ENCODE results near the gene GABRP. TPM values are rescaled to one million over a fixed set of nuclear protein-coding genes. Genes with fewer than 3 reads are reported as not detected.

GABRP gene, protein sequence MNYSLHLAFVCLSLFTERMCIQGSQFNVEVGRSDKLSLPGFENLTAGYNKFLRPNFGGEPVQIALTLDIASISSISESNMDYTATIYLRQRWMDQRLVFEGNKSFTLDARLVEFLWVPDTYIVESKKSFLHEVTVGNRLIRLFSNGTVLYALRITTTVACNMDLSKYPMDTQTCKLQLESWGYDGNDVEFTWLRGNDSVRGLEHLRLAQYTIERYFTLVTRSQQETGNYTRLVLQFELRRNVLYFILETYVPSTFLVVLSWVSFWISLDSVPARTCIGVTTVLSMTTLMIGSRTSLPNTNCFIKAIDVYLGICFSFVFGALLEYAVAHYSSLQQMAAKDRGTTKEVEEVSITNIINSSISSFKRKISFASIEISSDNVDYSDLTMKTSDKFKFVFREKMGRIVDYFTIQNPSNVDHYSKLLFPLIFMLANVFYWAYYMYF
- not detected for total RNA-seq

DNA sequence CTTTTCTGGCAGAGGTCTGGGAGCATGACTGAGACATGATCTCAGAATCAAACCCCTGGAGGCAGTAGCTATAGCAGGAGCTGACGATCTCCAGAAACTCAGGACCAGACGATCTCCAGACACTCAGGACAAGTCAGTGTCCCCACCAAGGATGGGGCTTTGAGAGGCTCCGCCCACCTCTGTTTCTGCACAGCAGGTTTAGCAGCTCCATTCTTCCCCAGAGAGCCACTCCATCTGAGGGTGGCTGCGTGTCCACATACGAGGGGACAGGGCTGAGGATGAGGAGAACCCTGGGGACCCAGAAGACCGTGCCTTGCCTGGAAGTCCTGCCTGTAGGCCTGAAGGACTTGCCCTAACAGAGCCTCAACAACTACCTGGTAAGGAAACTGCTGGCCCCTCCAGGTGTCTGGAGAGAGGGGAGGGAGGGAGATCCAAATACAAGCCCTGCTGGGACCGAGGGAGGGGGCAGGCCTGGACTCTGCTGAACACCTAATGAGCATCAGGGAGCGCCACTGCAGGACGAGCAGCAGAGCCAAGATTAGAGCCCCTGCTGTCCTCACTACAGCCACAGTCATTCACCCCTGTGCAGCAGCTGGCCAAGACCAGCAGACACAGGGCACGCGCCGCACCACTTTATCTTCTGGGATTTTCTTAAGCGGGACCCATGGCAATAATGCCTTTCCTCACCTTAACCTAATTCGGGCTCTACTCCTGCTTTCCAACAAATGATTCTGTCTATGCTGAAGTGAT is at the start of gene GABRP:
TSS of gene GABRP (plus strand) at position 228 of the 750 bp plus-strand sequence. CDS start 4,891 bp downstream, outside the sequence.

DNA sequence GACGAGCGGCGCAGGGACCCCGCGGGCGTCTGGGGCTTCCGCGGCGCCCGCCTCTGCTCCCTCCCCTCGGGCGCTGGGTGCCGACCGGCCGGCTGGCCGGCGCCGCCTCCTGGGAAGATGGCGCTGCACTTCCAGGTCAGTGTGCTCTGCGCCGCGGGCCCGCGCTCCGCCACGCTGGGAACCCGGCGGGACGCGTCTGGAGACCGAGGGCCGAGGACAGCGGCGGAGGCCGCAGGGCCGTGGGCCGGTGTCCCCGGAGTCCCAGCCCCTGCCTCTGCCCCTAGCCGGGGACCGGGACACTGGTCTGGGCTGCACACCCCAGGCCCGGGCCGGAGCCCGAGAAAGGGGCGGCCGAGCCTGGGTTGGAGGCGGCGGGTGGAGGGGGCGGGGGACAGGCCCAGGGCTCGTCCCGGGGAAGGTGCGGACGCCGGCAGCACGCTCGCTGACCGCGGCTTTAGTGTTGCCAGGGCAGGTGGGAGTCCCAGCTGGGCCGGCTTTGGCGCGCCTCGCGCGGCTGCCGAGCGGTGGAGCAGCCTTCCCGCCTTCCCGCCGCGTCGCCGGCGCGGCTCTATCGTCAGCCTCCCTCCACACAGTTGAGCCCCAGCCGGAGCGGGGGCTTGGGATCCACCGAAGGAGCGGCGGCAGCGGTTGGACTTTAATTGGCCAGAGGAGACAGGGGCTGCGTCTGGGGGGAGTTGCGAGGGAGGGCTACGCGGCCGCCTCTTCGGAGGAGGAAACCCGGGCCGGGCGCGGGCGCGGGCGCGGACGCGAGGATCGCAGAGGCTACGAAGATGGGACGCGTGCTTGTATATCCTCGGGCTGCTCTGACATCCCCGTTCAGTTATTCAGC is 78.6 kb downstream of the GABRP start, which contains the start of gene RANBP17:
TSS of gene RANBP17 (plus strand) at position 102 of the 850 bp plus-strand sequence.

Other genes with a start within 250 kb of the GABRP start
- gene RANBP17, start 78.3 kb downstream of the GABRP start, total RNA-seq, result not detected